Glutamatergic neuron (in vitro differentiated cells): ENCODE data around the gene NR6A1. TPM values are rescaled to one million over a fixed set of nuclear protein-coding genes. Genes with fewer than 3 reads are reported as not detected.

Experiments used
- DNase-seq: peaks from one replicate; pipeline ENCODE4 v3.0.0; 2022
- H3K27ac Mint-ChIP-seq: one replicate; pipeline ENCODE4 v1.8.0; 2020; ENCODE audit warnings: mild to moderate bottlenecking, mixed read lengths, inconsistent platforms; ENCODE audit not compliant: unreplicated experiment
- H3K27me3 Mint-ChIP-seq: one replicate; pipeline ENCODE4 v1.8.0; 2020; ENCODE audit warnings: mild to moderate bottlenecking, moderate library complexity, mixed read lengths, inconsistent platforms; ENCODE audit not compliant: unreplicated experiment
- H3K36me3 Mint-ChIP-seq: one replicate; pipeline ENCODE4 v1.8.0; 2020; ENCODE audit warnings: mild to moderate bottlenecking, mixed read lengths, inconsistent platforms; ENCODE audit not compliant: unreplicated experiment
- H3K4me1 Mint-ChIP-seq: one replicate; pipeline ENCODE4 v1.8.0; 2020; ENCODE audit warnings: mild to moderate bottlenecking, low read depth, mixed read lengths, inconsistent platforms; ENCODE audit not compliant: unreplicated experiment
- H3K4me3 Mint-ChIP-seq: one replicate; pipeline ENCODE4 v1.8.0; 2020; ENCODE audit warnings: mild to moderate bottlenecking, mixed read lengths, inconsistent platforms; ENCODE audit not compliant: unreplicated experiment
- H3K9me3 Mint-ChIP-seq: one replicate; pipeline ENCODE4 v1.8.0; 2020; ENCODE audit warnings: mild to moderate bottlenecking, moderate library complexity, mixed read lengths, inconsistent platforms; ENCODE audit not compliant: unreplicated experiment
- CTCF ChIP-seq: fragments of 200-600 bp; sonication (generic); IDR thresholded peaks from one replicate; pipeline ENCODE4 v1.5.0; 2021; ENCODE audit not compliant: partially characterized antibody, unreplicated experiment
- total RNA-seq: library from RNA; stranded (reverse); fragmentation: NEBNext Ultra II Directional; extraction: Animal tissue kit (Norgen Biotek cat#: 25700); gene quantifications from one replicate; pipeline ENCODE4 v1.2.1, GENCODE V29; 2021; ENCODE audit not compliant: unreplicated experiment

Gene NR6A1
- total RNA-seq, 1 donor from 2014 or later: 51.0 TPM

GRCh38 chr9:124788542-124789217, 17.6 kb upstream of the NR6A1 start:
- H3K36me3 Mint-ChIP-seq: no peaks in the 10 kb centered on the region
- H3K4me3 Mint-ChIP-seq: no peak overlapping the region
- H3K9me3 Mint-ChIP-seq: peaks cover 1% of the 10 kb centered on the region
- no peaks in the 10 kb centered on the region for H3K4me1 Mint-ChIP-seq
- H3K27ac Mint-ChIP-seq: no peak overlapping the region
- DNase-seq: no peak
- H3K27me3 Mint-ChIP-seq: no peaks in the 10 kb centered on the region
- TF ChIP-seq CTCF: no peak

DNA sequence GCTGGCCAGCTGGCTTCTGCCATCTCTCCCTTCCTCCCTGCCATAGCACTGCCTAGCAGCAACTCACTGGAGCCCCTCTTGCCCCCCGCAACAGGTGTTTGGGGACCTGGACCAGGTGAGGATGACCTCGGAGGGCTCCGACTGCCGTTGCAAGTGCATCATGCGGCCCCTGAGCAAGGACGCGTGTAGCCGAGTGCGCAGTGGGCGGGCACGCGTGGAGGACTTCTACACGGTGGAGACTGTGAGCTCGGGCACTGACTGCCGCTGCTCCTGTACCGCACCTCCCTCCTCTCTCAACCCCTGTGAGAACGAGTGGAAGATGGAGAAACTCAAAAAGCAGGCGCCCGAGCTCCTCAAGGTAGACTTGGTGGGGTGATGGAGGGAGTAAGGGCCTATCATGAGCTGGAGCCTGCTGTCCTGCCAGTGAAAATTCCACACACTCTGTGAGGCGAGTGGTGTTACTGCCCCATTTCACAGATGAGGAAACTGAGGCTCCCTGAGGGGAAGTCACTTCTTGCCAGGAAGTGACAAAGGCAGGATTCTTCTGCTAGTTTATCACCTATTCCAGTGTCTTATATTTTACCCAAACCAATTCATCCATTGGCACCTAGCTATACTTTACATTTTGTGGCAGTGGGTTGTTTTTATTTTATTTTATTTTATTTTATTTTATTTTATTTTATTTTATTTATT, 15.9 kb upstream of the NR6A1 start:
- TF ChIP-seq CTCF: no peak
- H3K4me1 Mint-ChIP-seq: no peaks in the 10 kb centered on the region
- H3K27ac Mint-ChIP-seq: no peak overlapping the region
- no peaks in the 10 kb centered on the region for H3K36me3 Mint-ChIP-seq
- no peak overlapping the region for H3K4me3 Mint-ChIP-seq
- no peak for DNase-seq
- peaks cover 1% of the 10 kb centered on the region for H3K9me3 Mint-ChIP-seq
- H3K27me3 Mint-ChIP-seq: no peaks in the 10 kb centered on the region

- no peak for TF ChIP-seq CTCF
- Mint-ChIP-seq H3K4me1 (peaks cover 2% of the 10 kb centered on the region), H3K27me3 (no peaks in the 10 kb centered on the region), H3K27ac (no peak overlapping the region), H3K4me3 (no peak overlapping the region), H3K36me3 (no peaks in the 10 kb centered on the region), H3K9me3 (peaks cover 1% of the 10 kb centered on the region)
- no peak for DNase-seq
Observed at GRCh38 chr9:124784509-124784908, 13.4 kb upstream of the NR6A1 start.

GRCh38 chr9:124783830-124784229, 12.7 kb upstream of the NR6A1 start:
- Mint-ChIP-seq H3K4me3 (no peak overlapping the region), H3K4me1 (peaks cover 2% of the 10 kb centered on the region), H3K27me3 (peaks cover under 1% of the 10 kb centered on the region), H3K36me3 (no peaks in the 10 kb centered on the region), H3K27ac (no peak overlapping the region), H3K9me3 (peaks cover 1% of the 10 kb centered on the region)
- no peak for TF ChIP-seq CTCF
- no peak for DNase-seq
